ENCODE measurements around the gene BHMT2. TPM values are rescaled to one million over a fixed set of nuclear protein-coding genes. Genes with fewer than 3 reads are reported as not detected.

Gene BHMT2
- total RNA-seq, 2 donors from 2014 or later: 14.2 to 16.1 TPM

GRCh38 chr5:79088507-79088906 lies 18.9 kb downstream of the BHMT2 start:
- no peak overlapping the region for H3K4me3 ChIP-seq
- ATAC-seq (ENCODE audit: insufficient number of reproducible peaks, low FRiP score, low read depth) (no peak), DNase-seq (ENCODE audit: low spot score) (no peak)
- no peaks in the 10 kb centered on the region for H3K4me1 ChIP-seq (ENCODE audit: control insufficient read depth in 1 of 2, low read depth in 2 of 2)
- no peaks in the 10 kb centered on the region for H3K9me3 ChIP-seq
- H3K27me3 ChIP-seq (replicated peaks; ENCODE audit: insufficient read depth): no peaks in the 10 kb centered on the region
- H3K27ac ChIP-seq: no peak overlapping the region
- TF ChIP-seq CTCF (IDR thresholded peaks at IDR 0.05): no peak
- H3K36me3 ChIP-seq: no peaks in the 10 kb centered on the region

- no peaks in the 10 kb centered on the region for H3K36me3 ChIP-seq
- ATAC-seq (ENCODE audit: insufficient number of reproducible peaks, low FRiP score, low read depth) (no peak), DNase-seq (ENCODE audit: low spot score) (no peak)
- no peak for TF ChIP-seq CTCF (IDR thresholded peaks at IDR 0.05)
- H3K4me1 ChIP-seq (ENCODE audit: control insufficient read depth in 1 of 2, low read depth in 2 of 2): no peaks in the 10 kb centered on the region
- no peak overlapping the region for H3K4me3 ChIP-seq
- no peak overlapping the region for H3K27ac ChIP-seq
- H3K27me3 ChIP-seq (replicated peaks; ENCODE audit: insufficient read depth): no peaks in the 10 kb centered on the region
- no peaks in the 10 kb centered on the region for H3K9me3 ChIP-seq
These were observed 21.5 kb downstream of the BHMT2 start for GRCh38 chr5:79091064-79091463.

GRCh38 chr5:79093762-79094161 lies 24.2 kb downstream of the BHMT2 start:
- no peak overlapping the region for H3K27ac ChIP-seq
- TF ChIP-seq CTCF (IDR thresholded peaks at IDR 0.05): no peak
- ATAC-seq (ENCODE audit: insufficient number of reproducible peaks, low FRiP score, low read depth): no peak

GRCh38 chr5:79105868-79106267 lies 36.3 kb downstream of the BHMT2 start:
- H3K36me3 ChIP-seq: no peaks in the 10 kb centered on the region
- no peaks in the 10 kb centered on the region for H3K9me3 ChIP-seq
- DNase-seq (ENCODE audit: low spot score) (no peak), ATAC-seq (ENCODE audit: insufficient number of reproducible peaks, low FRiP score, low read depth) (no peak)
- H3K27me3 ChIP-seq (replicated peaks; ENCODE audit: insufficient read depth): no peaks in the 10 kb centered on the region
- no peak overlapping the region for H3K4me3 ChIP-seq
- H3K4me1 ChIP-seq (ENCODE audit: control insufficient read depth in 1 of 2, low read depth in 2 of 2): peaks cover 9 to 15% of the 10 kb centered on the region in 2 donors
- no peak for TF ChIP-seq CTCF (IDR thresholded peaks at IDR 0.05)
- H3K27ac ChIP-seq: no peak overlapping the region

More at GRCh38 chr5:79093762-79094161, 24.2 kb downstream of the BHMT2 start:
- Histone ChIP-seq H3K9me3 (no peaks in the 10 kb centered on the region), H3K36me3 (no peaks in the 10 kb centered on the region), H3K4me3 (no peak overlapping the region), H3K4me1 (ENCODE audit: control insufficient read depth in 1 of 2, low read depth in 2 of 2) (no peaks in the 10 kb centered on the region), H3K27me3 (replicated peaks; ENCODE audit: insufficient read depth) (no peaks in the 10 kb centered on the region)
- DNase-seq (ENCODE audit: low spot score): no peak

- Histone ChIP-seq H3K27me3 (replicated peaks; ENCODE audit: insufficient read depth) (peaks cover 8% of the 10 kb centered on the region), H3K4me3 (no peak overlapping the region), H3K9me3 (no peaks in the 10 kb centered on the region), H3K4me1 (ENCODE audit: control insufficient read depth in 1 of 2, low read depth in 2 of 2) (peaks cover 9 to 21% of the 10 kb centered on the region in 2 donors), H3K36me3 (no peaks in the 10 kb centered on the region), H3K27ac (no peak overlapping the region)
- TF ChIP-seq CTCF (IDR thresholded peaks at IDR 0.05): no peak
- ATAC-seq (ENCODE audit: insufficient number of reproducible peaks, low FRiP score, low read depth): no peak
- no peak for DNase-seq (ENCODE audit: low spot score)
These were observed 37.6 kb downstream of the BHMT2 start for GRCh38 chr5:79107020-79107796.
